Aorta (tissue), 5 donors: ENCODE results near the gene TNN. TPM values are rescaled to one million over a fixed set of nuclear protein-coding genes. Genes with fewer than 3 reads are reported as not detected.
A peak's percentile ranks its signal among the peaks of the same experiment; 100 is the strongest.
"Not testable (repeated sequence)": the region's sequence is repeated elsewhere in the genome, so short reads cannot be mapped to it uniquely, and the experiment has no call there.

Experiments used
- ATAC-seq: fragments of 200-7000 bp; cut with Tn5 transposase; one replicate; pipeline ENCODE4 v1.9.1; 2022; ENCODE audit warnings: moderate library complexity; ENCODE audit not compliant: low FRiP score
- DNase-seq, 2 donors: peaks; one replicate each; pipeline ENCODE4 v3.0.0-alpha.2; 2020
- H3K27ac ChIP-seq, 2 donors: one replicate each; pipeline ENCODE4 v1.5.1; 2013; ENCODE audit warnings: low read length in 2 of 2, mild to moderate bottlenecking in 2 of 2, moderate library complexity in 2 of 2, control low read depth in 1 of 2, inconsistent platforms in 1 of 2, low read depth in 1 of 2
- H3K27me3 ChIP-seq, 2 donors: one replicate each; pipeline ENCODE4 v1.6.1; 2013; ENCODE audit warnings: control low read depth in 1 of 2, low read length in 1 of 2, mild to moderate bottlenecking in 1 of 2, moderate library complexity in 1 of 2; ENCODE audit not compliant: insufficient read depth in 2 of 2, control insufficient read depth in 1 of 2
- H3K36me3 ChIP-seq, 2 donors: one replicate each; pipeline ENCODE4 v1.6.1; 2013; ENCODE audit warnings: control low read depth in 1 of 2, low read length in 1 of 2, mild to moderate bottlenecking in 1 of 2; ENCODE audit not compliant: insufficient read depth in 2 of 2, control insufficient read depth in 1 of 2
- H3K4me1 ChIP-seq, 2 donors: one replicate each; pipeline ENCODE4 v1.6.1; 2013; ENCODE audit warnings: low read length in 2 of 2, control low read depth in 1 of 2, mild to moderate bottlenecking in 1 of 2, moderate library complexity in 1 of 2; ENCODE audit not compliant: insufficient read depth in 2 of 2, control insufficient read depth in 1 of 2
- H3K4me3 ChIP-seq, 2 donors: one replicate each; pipeline ENCODE4 v1.5.1; 2013; ENCODE audit warnings: low read length in 2 of 2, control low read depth in 1 of 2, mild to moderate bottlenecking in 1 of 2
- H3K9me3 ChIP-seq: one replicate; pipeline ENCODE4 v1.6.1; 2013; ENCODE audit warnings: mild to moderate bottlenecking, low read length; ENCODE audit not compliant: control insufficient read depth
- WGBS, 2 donors: extraction: QIAGEN DNeasy Blood & Tissue Kit; methylation state at CpG; one replicate each; pipeline ENCODE4 v1.1.7; 2013; 5-methylcytosine and 5-hydroxymethylcytosine counted together
- intact Hi-C, 2 donors: fragments of 100-400 bp; cut with DNase I; formaldehyde crosslinking; loops; one replicate each; pipeline versions ENCODE4 v1.14.2 to v1.15.0; 2022
- long read RNA-seq, 2 donors: library from polyadenylated mRNA; unstranded; transcript quantifications; one replicate each; pipeline ENCODE4 v2.0.0, GENCODE V29; 2020 to 2021
- polyA plus RNA-seq, 2 donors: library from polyadenylated mRNA; stranded (reverse); fragments of 200-250 nt; gene quantifications; one replicate each; pipeline ENCODE4 v1.2.3, GENCODE V29; 2013
- total RNA-seq, 2 donors: library from RNA; stranded (reverse); fragmentation: NEBNext Ultra II Directional; extraction: Animal tissue kit (Norgen Biotek cat#: 25700); gene quantifications; one replicate each; pipeline ENCODE4 v1.2.1, GENCODE V29; 2021
- donor health status: healthy with polysubstance abuse.
- donor health status: Bipolar disorder and iron deficiency.
- donor health status: DM: no; HTN: no; CAD: no.
- donor health status: DM: no; HTN: no; CAD: no.
- donor health status: DM: yes; HTN: yes; CAD: no.

Gene TNN, protein sequence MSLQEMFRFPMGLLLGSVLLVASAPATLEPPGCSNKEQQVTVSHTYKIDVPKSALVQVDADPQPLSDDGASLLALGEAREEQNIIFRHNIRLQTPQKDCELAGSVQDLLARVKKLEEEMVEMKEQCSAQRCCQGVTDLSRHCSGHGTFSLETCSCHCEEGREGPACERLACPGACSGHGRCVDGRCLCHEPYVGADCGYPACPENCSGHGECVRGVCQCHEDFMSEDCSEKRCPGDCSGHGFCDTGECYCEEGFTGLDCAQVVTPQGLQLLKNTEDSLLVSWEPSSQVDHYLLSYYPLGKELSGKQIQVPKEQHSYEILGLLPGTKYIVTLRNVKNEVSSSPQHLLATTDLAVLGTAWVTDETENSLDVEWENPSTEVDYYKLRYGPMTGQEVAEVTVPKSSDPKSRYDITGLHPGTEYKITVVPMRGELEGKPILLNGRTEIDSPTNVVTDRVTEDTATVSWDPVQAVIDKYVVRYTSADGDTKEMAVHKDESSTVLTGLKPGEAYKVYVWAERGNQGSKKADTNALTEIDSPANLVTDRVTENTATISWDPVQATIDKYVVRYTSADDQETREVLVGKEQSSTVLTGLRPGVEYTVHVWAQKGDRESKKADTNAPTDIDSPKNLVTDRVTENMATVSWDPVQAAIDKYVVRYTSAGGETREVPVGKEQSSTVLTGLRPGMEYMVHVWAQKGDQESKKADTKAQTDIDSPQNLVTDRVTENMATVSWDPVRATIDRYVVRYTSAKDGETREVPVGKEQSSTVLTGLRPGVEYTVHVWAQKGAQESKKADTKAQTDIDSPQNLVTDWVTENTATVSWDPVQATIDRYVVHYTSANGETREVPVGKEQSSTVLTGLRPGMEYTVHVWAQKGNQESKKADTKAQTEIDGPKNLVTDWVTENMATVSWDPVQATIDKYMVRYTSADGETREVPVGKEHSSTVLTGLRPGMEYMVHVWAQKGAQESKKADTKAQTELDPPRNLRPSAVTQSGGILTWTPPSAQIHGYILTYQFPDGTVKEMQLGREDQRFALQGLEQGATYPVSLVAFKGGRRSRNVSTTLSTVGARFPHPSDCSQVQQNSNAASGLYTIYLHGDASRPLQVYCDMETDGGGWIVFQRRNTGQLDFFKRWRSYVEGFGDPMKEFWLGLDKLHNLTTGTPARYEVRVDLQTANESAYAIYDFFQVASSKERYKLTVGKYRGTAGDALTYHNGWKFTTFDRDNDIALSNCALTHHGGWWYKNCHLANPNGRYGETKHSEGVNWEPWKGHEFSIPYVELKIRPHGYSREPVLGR (N-terminal part only)
- under 1 TPM in 1 of 2 donors, not detected in 1; 0.30 TPM for total RNA-seq
- polyA plus RNA-seq, result under 1 TPM in 1 of 2 donors, not detected in 1; 0.25 TPM
- long read RNA-seq, donor 1, result 0 reads
- long read RNA-seq, donor 2, partial matches to known transcripts, result 1 of 1 reads
- long read RNA-seq, donor 2, other reads (novel, unspliced or antisense), result 0 of 1 reads

GRCh38 chr1:175067362-175068106 lies at the start of gene TNN:
Gene TNN, plus strand, starts transcription at chr1:175067833. Its CDS starts 9,586 bp downstream, at chr1:175077419.
- H3K9me3 ChIP-seq, result no peaks in the 10 kb centered on the region
- no peaks in the 10 kb centered on the region for H3K36me3 ChIP-seq
- no peaks in the 10 kb centered on the region for H3K4me1 ChIP-seq
- intact Hi-C loops, result no loop called here
- no peak within 1 kb of the TSS for H3K4me3 ChIP-seq
- ATAC-seq, result no peak
- 55 to 67% methylated on average over 9 of the region's 9 CpGs for WGBS, 2 donors
- H3K27ac ChIP-seq, result no peak within 1 kb of the TSS
- H3K27me3 ChIP-seq, result no peaks in the 10 kb centered on the region
- DNase-seq, result no peak

GRCh38 chr1:175019524-175019923 lies 48.1 kb upstream of the TNN start:
- Histone ChIP-seq H3K9me3 (no peaks in the 10 kb centered on the region), H3K27ac (no peak overlapping the region), H3K4me1 (no peaks in the 10 kb centered on the region), H3K27me3 (no peaks in the 10 kb centered on the region), H3K36me3 (peaks cover 3 to 4% of the 10 kb centered on the region in 2 donors), H3K4me3 (no peak overlapping the region)
- intact Hi-C loops, result no loop called here
- DNase-seq (no peak), ATAC-seq (no peak)
- 85 to 92% methylated on average over 3 of the region's 3 CpGs for WGBS, 2 donors

DNA sequence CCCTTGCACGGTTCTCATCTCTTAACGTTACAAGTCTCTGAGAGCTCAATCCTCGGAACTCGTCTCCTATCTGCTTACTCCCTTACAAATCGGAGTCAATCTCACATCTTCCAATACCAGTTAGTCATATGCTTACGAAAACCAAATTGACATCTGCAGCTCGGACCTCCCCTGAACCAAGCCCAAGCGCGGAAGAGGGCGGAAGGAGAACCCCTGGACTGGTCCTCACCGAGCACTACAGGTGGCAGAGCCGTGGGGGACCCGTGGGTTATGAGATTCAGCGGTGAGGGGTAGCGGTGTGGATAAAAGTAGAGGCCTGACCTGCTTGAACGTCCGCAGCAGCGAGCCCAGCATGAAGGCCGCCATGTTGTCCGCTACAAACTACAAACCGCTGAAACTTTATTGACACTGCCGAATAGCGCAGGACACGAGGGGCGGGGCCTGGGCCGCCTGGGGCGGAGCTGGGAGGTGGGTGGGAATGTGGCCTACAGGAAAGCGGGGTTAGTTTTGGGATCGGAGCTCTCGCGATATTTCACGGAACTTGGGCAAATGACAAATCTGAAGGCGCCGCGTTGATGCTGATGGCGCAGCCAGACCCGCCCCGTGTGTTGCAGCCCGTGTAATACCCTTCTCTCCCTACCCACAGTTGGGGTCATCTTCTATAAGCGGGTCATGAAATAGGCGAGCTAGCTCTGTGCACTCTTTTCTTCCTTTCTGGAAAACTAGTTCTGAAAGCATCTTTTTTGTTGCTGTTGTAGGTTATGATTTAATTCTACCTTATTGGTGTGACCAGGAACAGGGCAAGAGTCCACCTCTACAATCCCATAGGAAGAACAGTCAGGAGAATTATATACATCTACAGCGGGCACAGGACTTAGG lies 44.4 kb upstream of the TNN start, which contains the start of gene MRPS14:
MRPS14 (minus strand) TSS at position 383 of the 879 bp plus-strand sequence; CDS start at position 366, 17 bp downstream.
- WGBS, 2 donors, result 3% methylated on average over 42 of the region's 42 CpGs
- intact Hi-C loops, result loop anchor here (1.0 to 5.0 kb wide), 2 partner anchors 24 to 1184 kb away; partner anchors contain the start of genes CACYBP (in 1 of the 2) and COP1 (in 1 of the 2)
- peak within 1 kb of the TSS; percentile 76 to 80 for H3K27ac ChIP-seq

DNA sequence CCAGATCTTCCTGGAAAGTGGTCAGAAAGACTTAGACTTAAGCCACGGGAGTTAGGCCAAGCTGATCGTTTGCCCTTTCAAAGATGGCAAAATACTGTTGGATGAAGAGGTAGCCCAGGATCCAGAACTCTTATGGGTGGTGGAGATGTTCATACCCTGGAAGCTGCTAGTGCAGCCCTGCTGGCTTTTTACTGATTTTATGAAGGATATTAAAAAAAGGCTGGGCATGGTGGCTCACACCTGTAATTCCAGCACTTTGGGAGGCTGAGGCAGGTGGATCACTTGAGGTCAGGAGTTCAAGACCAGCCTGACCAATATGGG lies 43.8 kb upstream of the TNN start:
- not testable (repeated sequence) for H3K27me3 ChIP-seq, DNase-seq, H3K4me1 ChIP-seq, H3K9me3 ChIP-seq, H3K36me3 ChIP-seq, ATAC-seq
- Histone ChIP-seq H3K27ac (peak overlapping the region; percentile 76 to 80), H3K4me3 (peak overlapping the region; percentile 21 to 73)
- 92 to 93% methylated on average over 2 of the region's 2 CpGs for WGBS, 2 donors
- intact Hi-C loops, result loop anchor here (1.0 to 5.0 kb wide), 2 partner anchors 25 to 1183 kb away; partner anchors contain the start of genes CACYBP (in 1 of the 2) and COP1 (in 1 of the 2)

More for the DNA sequence above, 44.4 kb upstream of the TNN start, which contains the start of gene MRPS14:
- peak; percentile 98 to 99 for DNase-seq
- Histone ChIP-seq H3K4me1 (no peaks in the 10 kb centered on the region), H3K36me3 (no peaks in the 10 kb centered on the region), H3K4me3 (peak within 1 kb of the TSS; percentile 84 to 90), H3K27me3 (no peaks in the 10 kb centered on the region), H3K9me3 (no peaks in the 10 kb centered on the region)
- peak; percentile 100 for ATAC-seq

- Histone ChIP-seq H3K27ac (no peak overlapping the region), H3K4me1 (no peaks in the 10 kb centered on the region), H3K9me3 (no peaks in the 10 kb centered on the region), H3K4me3 (no peak overlapping the region), H3K27me3 (no peaks in the 10 kb centered on the region), H3K36me3 (no peaks in the 10 kb centered on the region)
- intact Hi-C loops, result loop anchor here in 1 of 2 donors (5.0 kb wide), 1 partner anchor 1183 kb away; the partner anchor contains the start of gene COP1
- no peak for DNase-seq
- ATAC-seq, result no peak
- WGBS, 2 donors, result 93 to 96% methylated on average over 2 of the region's 2 CpGs
These were observed 42.9 kb upstream of the TNN start for GRCh38 chr1:175024773-175025172.

- no peaks in the 10 kb centered on the region for H3K4me1 ChIP-seq
- DNase-seq (no peak), ATAC-seq (no peak)
- no peaks in the 10 kb centered on the region for H3K9me3 ChIP-seq
- H3K27me3 ChIP-seq, result no peaks in the 10 kb centered on the region
- intact Hi-C loops, result loop anchor here (5.0 to 10.0 kb wide), 3 partner anchors 113 to 283 kb away; no protein-coding TSS in a partner anchor
- 75 to 77% methylated on average over 4 of the region's 4 CpGs for WGBS, 2 donors
- H3K27ac ChIP-seq, result no peak overlapping the region
- H3K36me3 ChIP-seq, result no peaks in the 10 kb centered on the region
- H3K4me3 ChIP-seq, result no peak overlapping the region
These were observed 33.7 kb upstream of the TNN start for GRCh38 chr1:175033953-175034352.

DNA sequence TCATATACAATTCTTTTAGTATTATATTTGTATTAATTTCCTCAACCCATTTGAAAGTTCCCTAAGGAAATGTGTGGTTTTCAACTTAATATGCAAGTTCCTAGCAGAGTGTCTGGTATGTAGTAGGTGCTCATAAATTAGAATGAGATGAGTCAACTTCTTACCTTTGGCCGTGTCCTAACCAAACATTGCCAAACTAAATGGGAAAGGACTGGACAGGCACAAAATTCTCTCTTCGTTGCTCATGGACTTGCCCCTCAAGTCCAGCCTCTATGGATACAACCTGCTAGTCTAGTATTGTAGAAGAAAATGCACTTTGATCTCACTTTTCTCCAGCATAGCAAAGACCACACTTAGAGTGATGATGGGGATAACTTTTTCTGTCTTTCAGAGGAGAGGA lies 32.9 kb upstream of the TNN start:
- Histone ChIP-seq H3K27me3 (no peaks in the 10 kb centered on the region), H3K36me3 (no peaks in the 10 kb centered on the region), H3K27ac (no peak overlapping the region), H3K4me3 (no peak overlapping the region), H3K9me3 (no peaks in the 10 kb centered on the region), H3K4me1 (no peaks in the 10 kb centered on the region)
- DNase-seq (no peak), ATAC-seq (no peak)
- 70 to 76% methylated on average over 2 of the region's 2 CpGs for WGBS, 2 donors
- intact Hi-C loops, result loop anchor here (5.0 to 10.0 kb wide), 3 partner anchors 113 to 283 kb away; no protein-coding TSS in a partner anchor
